Lower leg skin (tissue), 3 donors: ENCODE results near the gene CLTCL1.
"Not testable (repeated sequence)": the region's sequence is repeated elsewhere in the genome, so short reads cannot be mapped to it uniquely, and the experiment has no call there.

ENCODE experiments used
- POLR2A ChIP-seq, 2 donors: fragments of 450-650 bp; IDR thresholded peaks; one replicate each; pipeline ENCODE4 v1.6.1; 2016 to 2017; ENCODE audit warnings: antibody characterized with exemption in 2 of 2, mild to moderate bottlenecking in 1 of 2, moderate library complexity in 1 of 2
- TF ChIP-seq, protein P1 (sequence below), 3 donors: fragments of 450-650 bp; IDR thresholded peaks; one replicate each; pipeline ENCODE4 v1.5.1; 2016; ENCODE audit warnings: antibody characterized with exemption in 3 of 3, mild to moderate bottlenecking in 3 of 3, moderate library complexity in 2 of 3

DNA sequence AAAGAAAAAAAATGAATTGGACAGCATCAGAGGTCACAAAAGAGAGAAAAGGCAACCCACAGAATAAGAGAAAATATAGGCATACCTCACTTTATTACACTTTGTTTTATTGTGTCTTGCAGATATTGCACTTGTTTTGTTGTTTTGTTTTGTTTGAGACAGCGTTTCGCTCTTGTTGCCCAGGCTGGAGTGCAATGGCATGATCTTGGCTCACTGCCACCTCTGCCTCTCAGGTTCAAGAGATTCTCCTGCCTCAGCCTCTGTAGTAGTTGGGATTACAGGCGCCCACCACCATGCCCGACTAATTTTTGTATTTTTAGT lies 32.6 kb downstream of the CLTCL1 start:
- TF ChIP-seq POLR2A (IDR thresholded peaks at IDR 0.05) = not testable (repeated sequence)
- TF ChIP-seq, protein P1, sequence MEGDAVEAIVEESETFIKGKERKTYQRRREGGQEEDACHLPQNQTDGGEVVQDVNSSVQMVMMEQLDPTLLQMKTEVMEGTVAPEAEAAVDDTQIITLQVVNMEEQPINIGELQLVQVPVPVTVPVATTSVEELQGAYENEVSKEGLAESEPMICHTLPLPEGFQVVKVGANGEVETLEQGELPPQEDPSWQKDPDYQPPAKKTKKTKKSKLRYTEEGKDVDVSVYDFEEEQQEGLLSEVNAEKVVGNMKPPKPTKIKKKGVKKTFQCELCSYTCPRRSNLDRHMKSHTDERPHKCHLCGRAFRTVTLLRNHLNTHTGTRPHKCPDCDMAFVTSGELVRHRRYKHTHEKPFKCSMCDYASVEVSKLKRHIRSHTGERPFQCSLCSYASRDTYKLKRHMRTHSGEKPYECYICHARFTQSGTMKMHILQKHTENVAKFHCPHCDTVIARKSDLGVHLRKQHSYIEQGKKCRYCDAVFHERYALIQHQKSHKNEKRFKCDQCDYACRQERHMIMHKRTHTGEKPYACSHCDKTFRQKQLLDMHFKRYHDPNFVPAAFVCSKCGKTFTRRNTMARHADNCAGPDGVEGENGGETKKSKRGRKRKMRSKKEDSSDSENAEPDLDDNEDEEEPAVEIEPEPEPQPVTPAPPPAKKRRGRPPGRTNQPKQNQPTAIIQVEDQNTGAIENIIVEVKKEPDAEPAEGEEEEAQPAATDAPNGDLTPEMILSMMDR (IDR thresholded peaks at IDR 0.05) = not testable (repeated sequence)
